DND-41 (cell line): ENCODE measurements around the gene IFT122.

Experiments used
- CTCF ChIP-seq: IDR thresholded peaks from 2 replicates; pipeline ENCODE4 v1.5.1; 2012; ENCODE audit warnings: borderline replicate concordance, low read length, moderate library complexity, mild to moderate bottlenecking; ENCODE audit not compliant: poor library complexity, severe bottlenecking; ENCODE audit errors: extremely low read depth
- EZH2 ChIP-seq: IDR thresholded peaks from 3 replicates; pipeline ENCODE4 v1.6.1; 2012; ENCODE audit warnings: borderline replicate concordance, low read depth, mild to moderate bottlenecking, moderate library complexity, low read length, inconsistent platforms; ENCODE audit not compliant: severe bottlenecking

DNA sequence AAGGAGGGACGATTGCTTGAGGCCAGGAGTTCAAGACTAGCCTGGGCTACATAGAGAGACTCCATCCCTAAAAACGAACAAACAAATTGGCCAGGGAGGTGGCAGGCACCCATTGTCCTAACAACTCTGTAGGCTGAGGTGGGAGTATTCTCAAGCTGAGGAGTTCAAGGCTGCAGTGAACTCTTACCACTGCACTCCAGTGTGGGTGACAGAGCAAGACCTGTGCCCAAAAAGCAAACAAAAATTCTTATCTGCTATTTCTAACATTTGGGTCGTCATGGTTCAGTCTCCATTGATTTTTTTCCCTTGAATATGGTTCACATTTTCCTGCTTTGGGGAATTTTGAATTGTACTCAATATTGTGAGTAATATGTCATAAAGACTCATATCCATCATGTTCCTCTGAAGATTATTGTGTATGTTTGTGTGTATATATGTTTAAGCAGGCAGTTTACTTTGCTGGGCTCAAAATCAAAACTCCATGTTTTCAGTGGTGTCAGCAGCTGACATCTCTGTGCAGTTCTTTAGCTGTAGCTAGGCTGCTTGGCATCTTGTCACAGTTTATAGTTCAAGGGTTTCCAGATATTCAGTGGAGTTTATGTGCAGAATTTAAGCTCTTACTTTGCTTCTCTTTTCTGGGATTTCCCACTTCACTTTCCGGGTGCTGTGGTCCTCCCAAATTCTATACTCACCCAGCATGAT, 33.2 kb downstream of the IFT122 start:
- TF ChIP-seq CTCF (no peak), EZH2 (no peak)
